SW 1271 (cell line): ENCODE results near the gene CACNA1C.

Experiments used
- DNase-seq, 2 experiments: peaks; one replicate each; lab custom pipeline; 2025; lab: John Stamatoyannopoulos, UW

Gene CACNA1C

DNA sequence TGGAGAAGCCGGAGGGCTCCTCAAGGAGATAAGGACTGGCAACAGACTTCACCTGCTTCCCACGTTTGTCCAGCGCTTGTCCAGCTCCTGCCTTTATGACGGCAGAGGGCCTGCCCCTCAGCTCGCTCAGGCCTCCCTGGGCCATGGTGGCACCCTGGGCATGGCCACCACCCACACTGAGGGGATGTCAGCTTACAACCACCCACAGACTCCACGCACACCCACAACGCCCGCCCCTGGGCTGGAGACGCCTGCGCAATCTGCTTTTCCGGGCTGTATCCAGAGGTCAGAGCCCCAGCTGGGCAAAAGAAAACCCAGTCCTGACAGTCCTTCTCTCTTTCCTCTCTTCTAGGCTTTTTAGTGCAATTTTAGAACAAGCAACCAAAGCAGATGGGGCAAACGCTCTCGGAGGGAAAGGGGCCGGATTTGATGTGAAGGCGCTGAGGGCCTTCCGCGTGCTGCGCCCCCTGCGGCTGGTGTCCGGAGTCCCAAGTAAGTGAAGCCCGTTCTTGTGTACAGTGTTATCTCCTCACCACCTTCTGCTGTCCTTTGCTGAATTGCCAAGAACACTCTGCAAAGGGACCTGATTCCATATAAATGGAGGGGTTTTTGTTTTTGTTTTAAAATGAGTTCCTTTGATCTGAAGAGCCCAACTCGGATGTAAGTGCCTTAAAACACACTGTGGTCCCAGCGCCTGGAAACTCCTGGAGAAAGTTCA lies 404.6 kb downstream of the CACNA1C start:
- DNase-seq, result no peak

DNA sequence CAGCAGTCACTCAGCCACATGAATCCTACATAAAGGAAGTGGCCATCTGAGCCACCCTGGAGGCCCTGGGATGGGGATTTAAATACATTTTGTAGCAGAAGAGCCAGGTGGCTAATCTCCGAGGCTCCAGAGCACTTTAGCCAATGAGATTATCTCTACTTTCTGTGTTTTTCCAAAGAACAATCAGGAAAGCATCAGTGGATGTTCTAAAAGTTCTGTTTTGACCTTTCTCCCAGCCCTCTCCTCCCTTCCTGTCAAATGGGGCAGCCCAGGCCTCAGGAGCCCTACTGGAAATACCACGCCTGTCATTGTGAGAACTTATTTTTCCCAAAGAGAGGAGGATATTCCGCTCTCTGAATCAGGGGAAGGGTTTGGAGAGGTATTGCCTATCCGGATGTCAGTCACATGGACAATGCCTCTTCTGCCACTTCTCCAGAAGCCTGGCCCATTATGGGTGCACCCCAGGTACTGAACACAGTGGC lies 405.2 kb downstream of the CACNA1C start:
- no peak for DNase-seq

DNA sequence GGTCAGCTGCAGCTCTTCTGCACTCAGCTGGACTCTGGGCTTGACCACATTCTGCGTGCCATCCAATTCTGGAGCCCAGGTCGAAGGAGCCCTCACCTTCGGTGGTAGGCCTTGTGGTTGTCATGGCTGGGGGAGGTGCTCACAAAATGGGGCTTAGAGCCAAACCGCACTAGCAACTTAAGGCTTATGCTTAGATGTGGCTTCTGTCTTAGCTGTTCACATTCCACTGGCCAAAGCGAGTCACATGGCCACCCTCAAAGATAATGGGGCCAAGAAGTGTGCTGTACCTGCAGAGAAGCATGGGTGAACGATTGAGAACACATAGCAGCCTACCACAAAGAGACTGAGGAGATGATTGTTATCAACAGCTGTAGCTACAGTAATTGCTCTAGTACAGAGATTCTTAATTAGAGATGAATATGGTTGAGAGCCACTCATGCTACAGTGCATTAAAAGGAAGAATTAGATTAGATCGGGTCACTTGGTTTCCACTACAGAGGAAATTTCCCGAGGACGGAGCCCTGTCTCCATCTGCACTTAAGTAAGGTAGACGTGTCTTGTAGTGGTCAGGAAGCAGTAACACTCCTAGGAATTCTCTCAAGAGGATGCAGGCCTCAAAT lies 407.4 kb downstream of the CACNA1C start:
- DNase-seq, result no peak

GRCh38 chr12:2461046-2461445 lies 408.3 kb downstream of the CACNA1C start:
- DNase-seq, result no peak

GRCh38 chr12:2461645-2462044 lies 408.9 kb downstream of the CACNA1C start:
- no peak for DNase-seq

GRCh38 chr12:2462087-2462486 lies 409.3 kb downstream of the CACNA1C start:
- no peak for DNase-seq

GRCh38 chr12:2463719-2464118 lies 410.9 kb downstream of the CACNA1C start:
- DNase-seq, result no peak

DNA sequence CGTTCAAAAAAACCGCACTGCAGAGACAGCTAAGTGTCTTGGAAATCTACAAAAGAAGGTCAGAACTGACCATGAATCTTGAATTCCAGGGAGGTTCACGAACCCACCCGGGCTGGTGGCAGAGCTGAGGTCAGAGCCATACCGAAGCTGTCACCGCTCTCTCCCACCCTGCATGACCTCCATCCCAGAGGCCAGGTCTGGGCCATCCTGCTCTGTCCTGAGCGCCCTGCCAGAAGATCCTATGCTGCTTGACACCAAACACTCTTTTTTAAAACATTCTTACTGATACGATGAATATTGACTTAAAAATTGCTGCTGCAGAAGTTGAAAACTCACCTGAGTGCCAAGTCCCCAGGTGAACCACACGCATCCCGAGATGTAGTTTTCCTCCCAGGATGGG lies 412.9 kb downstream of the CACNA1C start:
- DNase-seq, result no peak

DNA sequence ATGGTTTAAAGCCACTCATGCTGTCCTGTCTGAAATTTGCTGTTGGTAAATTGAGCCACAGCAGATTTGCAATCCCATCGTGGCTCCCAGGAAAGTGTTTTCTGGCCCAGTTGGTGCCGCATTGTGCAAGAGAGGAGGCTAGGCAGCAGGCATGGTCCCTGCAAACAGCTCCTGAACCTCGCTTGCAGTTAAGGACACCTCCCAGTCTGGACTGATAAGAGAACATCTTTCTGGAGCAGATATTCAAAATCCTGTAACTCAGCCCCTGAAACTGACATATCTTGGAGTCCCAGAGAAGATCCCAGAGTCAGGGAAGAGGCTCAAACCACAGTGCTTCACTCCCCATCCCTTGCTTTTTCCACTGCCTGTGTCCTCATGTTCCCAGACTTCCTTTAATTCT lies 413.4 kb downstream of the CACNA1C start:
- no peak for DNase-seq

DNA sequence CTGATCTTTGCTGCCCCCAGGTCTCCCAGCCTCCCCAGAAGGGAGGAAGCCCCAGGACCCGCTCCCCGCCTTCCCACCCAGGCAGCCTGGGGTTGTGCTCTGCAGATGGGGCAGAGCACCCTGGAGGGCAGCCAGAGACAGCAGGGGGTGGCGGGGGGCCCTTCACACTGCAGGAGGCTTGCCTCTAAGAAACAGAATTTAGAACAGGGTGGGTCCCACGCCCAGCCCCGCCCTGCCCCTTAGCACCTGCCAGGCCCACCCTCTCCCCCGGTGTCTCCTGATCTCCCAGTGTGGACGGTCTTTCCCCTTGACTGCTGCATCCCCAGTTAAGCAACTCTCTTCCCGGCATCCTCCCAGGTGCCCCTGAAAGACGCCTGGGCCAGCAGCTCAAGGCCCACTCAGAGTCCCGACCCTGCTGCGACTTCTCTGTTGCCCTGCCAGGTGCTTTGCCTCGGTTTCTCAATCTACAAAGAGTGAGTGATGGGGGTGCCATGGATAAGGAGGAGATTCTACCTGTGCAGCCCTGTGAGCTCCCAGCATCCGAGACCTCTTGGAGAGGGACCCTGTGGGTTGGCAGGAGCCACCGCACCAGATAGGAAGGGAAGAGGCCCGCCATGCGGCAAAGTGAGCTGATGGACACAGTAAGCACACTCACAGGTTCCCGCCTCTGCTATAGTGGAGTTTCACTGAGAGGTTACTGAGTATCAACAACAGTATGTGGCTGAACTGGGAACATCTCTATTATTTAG lies 414.8 kb downstream of the CACNA1C start:
- no peak for DNase-seq

DNA sequence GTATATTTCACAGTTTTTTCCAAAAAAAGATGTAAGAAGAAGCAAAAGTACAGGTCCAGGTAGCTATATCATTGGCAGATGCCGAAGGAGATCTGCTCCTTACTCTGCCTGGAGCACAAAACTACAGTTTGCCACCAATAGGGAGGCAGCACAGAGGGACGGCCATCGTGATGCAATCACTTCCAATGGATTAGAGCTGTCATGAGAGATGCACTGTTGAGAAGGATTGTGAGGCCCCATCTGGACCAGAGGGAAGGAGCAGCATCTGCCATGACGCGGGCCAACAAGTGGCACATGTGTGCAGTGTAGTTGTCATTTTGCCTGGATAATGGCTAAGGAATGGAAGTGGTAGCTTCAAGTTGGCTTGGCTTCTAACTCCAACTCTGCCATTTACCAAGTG lies 423.2 kb downstream of the CACNA1C start:
- DNase-seq, result no peak

GRCh38 chr12:2477009-2477766 lies 424.4 kb downstream of the CACNA1C start:
- DNase-seq, result no peak

GRCh38 chr12:2479851-2480535 lies 427.2 kb downstream of the CACNA1C start:
- DNase-seq, result no peak

DNA sequence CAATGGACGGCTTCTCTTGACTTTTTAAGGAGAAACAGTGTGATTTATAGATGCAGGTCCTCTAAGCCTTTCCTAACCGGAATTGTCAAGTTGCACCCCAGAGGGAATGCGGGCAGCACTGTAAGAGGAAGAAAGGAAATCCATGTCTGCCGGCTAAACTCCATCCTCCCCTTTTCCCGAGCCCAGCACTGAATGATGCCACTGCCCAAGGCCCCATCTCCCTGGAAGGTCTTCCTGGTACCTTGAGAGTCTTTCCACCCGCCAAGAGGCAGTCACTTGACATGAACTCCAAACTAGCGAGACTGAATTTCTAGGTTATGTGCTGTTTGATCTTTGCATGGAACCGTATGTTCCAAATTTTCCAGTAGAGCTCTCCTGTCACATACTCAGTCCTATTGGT lies 428.6 kb downstream of the CACNA1C start:
- no peak for DNase-seq

DNA sequence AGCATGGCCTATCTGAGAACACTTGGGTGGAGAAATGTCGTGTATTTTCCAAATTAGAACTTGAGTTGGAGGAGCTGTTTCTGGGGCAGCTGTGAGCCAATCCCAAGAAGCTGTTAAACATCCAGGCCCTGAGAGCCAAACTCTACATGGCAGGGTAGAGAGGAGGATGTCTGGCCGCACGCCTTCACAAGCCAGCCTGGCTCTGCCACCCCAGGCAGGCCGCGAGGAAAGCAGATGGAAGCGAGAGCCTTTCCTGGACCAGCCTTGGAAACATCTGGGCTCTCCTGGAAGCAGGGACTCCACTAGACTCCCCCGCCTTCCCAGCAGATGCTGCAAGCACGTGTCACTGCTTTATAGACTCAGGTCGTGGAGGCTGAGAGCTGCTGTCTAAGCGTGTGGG lies 429.2 kb downstream of the CACNA1C start:
- DNase-seq, result no peak

GRCh38 chr12:2482938-2483660 lies 430.3 kb downstream of the CACNA1C start:
- DNase-seq, result no peak

- DNase-seq, result no peak
These were observed 430.9 kb downstream of the CACNA1C start for GRCh38 chr12:2483713-2484112.

GRCh38 chr12:2484141-2484776 lies 431.5 kb downstream of the CACNA1C start:
- no peak for DNase-seq

GRCh38 chr12:2485681-2486080 lies 432.9 kb downstream of the CACNA1C start:
- DNase-seq, result no peak

- no peak for DNase-seq
These were observed 434.0 kb downstream of the CACNA1C start for GRCh38 chr12:2486796-2487195.

GRCh38 chr12:2487278-2487677 lies 434.5 kb downstream of the CACNA1C start:
- DNase-seq, result no peak
